ENCODE results near the gene TIMM50. TPM values are rescaled to one million over a fixed set of nuclear protein-coding genes. Genes with fewer than 3 reads are reported as not detected.
A peak's percentile ranks its signal among the peaks of the same experiment; 100 is the strongest.

The TIMM50 gene
- total RNA-seq, 1 donor from 2014 or later = 79.3 TPM

DNA sequence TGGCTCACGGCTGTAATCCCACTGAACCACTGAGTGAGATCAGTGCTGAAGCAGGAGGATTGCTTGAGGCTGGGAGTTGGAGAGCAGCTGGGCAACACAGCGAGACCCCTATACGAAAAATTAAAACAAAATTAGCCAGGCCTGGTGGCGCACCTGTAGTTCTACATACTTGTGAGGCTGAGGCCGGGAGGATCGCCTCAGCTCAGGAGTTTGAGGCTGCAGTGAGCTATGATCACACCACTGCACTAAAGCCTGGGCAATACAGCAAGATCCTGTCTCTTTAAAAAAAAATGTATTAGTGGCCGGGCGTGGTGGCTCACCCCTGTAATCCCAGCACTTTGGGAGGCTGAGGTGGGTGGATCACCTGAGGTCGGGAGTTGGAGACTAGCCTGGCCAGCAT is 28.0 kb downstream of the TIMM50 start:
- Mint-ChIP-seq H3K4me3 (ENCODE audit: low read depth) (no peak overlapping the region), H3K27ac (no peak overlapping the region), H3K9me3 (ENCODE audit: low read depth) (no peaks in the 10 kb centered on the region), H3K27me3 (peaks cover 56% of the 10 kb centered on the region), H3K36me3 (ENCODE audit: insufficient read depth) (no peaks in the 10 kb centered on the region), H3K4me1 (ENCODE audit: low read depth) (no peaks in the 10 kb centered on the region)
- TF ChIP-seq, protein P1, sequence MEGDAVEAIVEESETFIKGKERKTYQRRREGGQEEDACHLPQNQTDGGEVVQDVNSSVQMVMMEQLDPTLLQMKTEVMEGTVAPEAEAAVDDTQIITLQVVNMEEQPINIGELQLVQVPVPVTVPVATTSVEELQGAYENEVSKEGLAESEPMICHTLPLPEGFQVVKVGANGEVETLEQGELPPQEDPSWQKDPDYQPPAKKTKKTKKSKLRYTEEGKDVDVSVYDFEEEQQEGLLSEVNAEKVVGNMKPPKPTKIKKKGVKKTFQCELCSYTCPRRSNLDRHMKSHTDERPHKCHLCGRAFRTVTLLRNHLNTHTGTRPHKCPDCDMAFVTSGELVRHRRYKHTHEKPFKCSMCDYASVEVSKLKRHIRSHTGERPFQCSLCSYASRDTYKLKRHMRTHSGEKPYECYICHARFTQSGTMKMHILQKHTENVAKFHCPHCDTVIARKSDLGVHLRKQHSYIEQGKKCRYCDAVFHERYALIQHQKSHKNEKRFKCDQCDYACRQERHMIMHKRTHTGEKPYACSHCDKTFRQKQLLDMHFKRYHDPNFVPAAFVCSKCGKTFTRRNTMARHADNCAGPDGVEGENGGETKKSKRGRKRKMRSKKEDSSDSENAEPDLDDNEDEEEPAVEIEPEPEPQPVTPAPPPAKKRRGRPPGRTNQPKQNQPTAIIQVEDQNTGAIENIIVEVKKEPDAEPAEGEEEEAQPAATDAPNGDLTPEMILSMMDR (IDR thresholded peaks at IDR 0.05; ENCODE audit: unreplicated experiment) = no peak
- no peak for DNase-seq (ENCODE audit: low spot score, unreplicated experiment)

GRCh38 chr19:39509233-39509632 is 28.6 kb downstream of the TIMM50 start:
- no peaks in the 10 kb centered on the region for H3K36me3 Mint-ChIP-seq (ENCODE audit: insufficient read depth)
- DNase-seq (ENCODE audit: low spot score, unreplicated experiment) = no peak
- no peaks in the 10 kb centered on the region for H3K9me3 Mint-ChIP-seq (ENCODE audit: low read depth)
- no peaks in the 10 kb centered on the region for H3K4me1 Mint-ChIP-seq (ENCODE audit: low read depth)
- H3K27me3 Mint-ChIP-seq = peaks cover 50% of the 10 kb centered on the region
- no peak overlapping the region for H3K27ac Mint-ChIP-seq
- H3K4me3 Mint-ChIP-seq (ENCODE audit: low read depth) = no peak overlapping the region
- TF ChIP-seq, protein P1 (IDR thresholded peaks at IDR 0.05; ENCODE audit: unreplicated experiment) = no peak

- no peak overlapping the region for H3K27ac Mint-ChIP-seq
- TF ChIP-seq, protein P1 (IDR thresholded peaks at IDR 0.05; ENCODE audit: unreplicated experiment) = no peak
- no peak overlapping the region for H3K4me3 Mint-ChIP-seq (ENCODE audit: low read depth)
- peaks cover 25% of the 10 kb centered on the region for H3K27me3 Mint-ChIP-seq
- H3K4me1 Mint-ChIP-seq (ENCODE audit: low read depth) = peaks cover 4% of the 10 kb centered on the region
- no peaks in the 10 kb centered on the region for H3K9me3 Mint-ChIP-seq (ENCODE audit: low read depth)
- H3K36me3 Mint-ChIP-seq (ENCODE audit: insufficient read depth) = peaks cover 3% of the 10 kb centered on the region
- DNase-seq (ENCODE audit: low spot score, unreplicated experiment) = no peak
Observed at GRCh38 chr19:39512988-39513387, 32.4 kb downstream of the TIMM50 start.

- Mint-ChIP-seq H3K4me1 (ENCODE audit: low read depth) (peaks cover 6% of the 10 kb centered on the region), H3K4me3 (ENCODE audit: low read depth) (peak within 1 kb of the TSS; percentile 84), H3K27ac (peak within 1 kb of the TSS; percentile 89), H3K36me3 (ENCODE audit: insufficient read depth) (peaks cover 3% of the 10 kb centered on the region), H3K27me3 (peaks cover 10% of the 10 kb centered on the region), H3K9me3 (ENCODE audit: low read depth) (no peaks in the 10 kb centered on the region)
- peak; percentile 60 for DNase-seq (ENCODE audit: low spot score, unreplicated experiment)
- TF ChIP-seq, protein P1 (IDR thresholded peaks at IDR 0.05; ENCODE audit: unreplicated experiment) = peak; percentile 45
Observed at GRCh38 chr19:39514840-39515550, 34.4 kb downstream of the TIMM50 start, which contains the start of gene SELENOV. Gene SELENOV, plus strand, starts transcription at chr19:39515139. Its CDS starts 74 bp downstream, at chr19:39515213.

GRCh38 chr19:39515551-39516191 is 35.0 kb downstream of the TIMM50 start:
- DNase-seq (ENCODE audit: low spot score, unreplicated experiment) = peak; percentile 29
- TF ChIP-seq, protein P1 (IDR thresholded peaks at IDR 0.05; ENCODE audit: unreplicated experiment) = no peak
- no peaks in the 10 kb centered on the region for H3K9me3 Mint-ChIP-seq (ENCODE audit: low read depth)
- H3K4me1 Mint-ChIP-seq (ENCODE audit: low read depth) = peaks cover 6% of the 10 kb centered on the region
- peaks cover 10% of the 10 kb centered on the region for H3K27me3 Mint-ChIP-seq
- peak overlapping the region; percentile 84 for H3K4me3 Mint-ChIP-seq (ENCODE audit: low read depth)
- peaks cover 3% of the 10 kb centered on the region for H3K36me3 Mint-ChIP-seq (ENCODE audit: insufficient read depth)
- H3K27ac Mint-ChIP-seq = peak overlapping the region; percentile 82

Data from progenitor cell of endocrine pancreas (in vitro differentiated cells).